CD4-positive, alpha-beta T cell treated with Interleukin-4 for 1 hour (primary cell): ENCODE measurements around the gene STAP2.

ENCODE experiments used
- DNase-seq, 2 donors: peaks; one replicate each; pipeline ENCODE4 v3.0.0-alpha.2; 2020 to 2022

Gene STAP2

GRCh38 chr19:4338441-4339355 lies at the start of gene STAP2:
STAP2 (minus strand) TSS chr19:4338827; CDS start chr19:4338753, 74 bp downstream.
- peak; percentile 29 to 33 for DNase-seq

DNA sequence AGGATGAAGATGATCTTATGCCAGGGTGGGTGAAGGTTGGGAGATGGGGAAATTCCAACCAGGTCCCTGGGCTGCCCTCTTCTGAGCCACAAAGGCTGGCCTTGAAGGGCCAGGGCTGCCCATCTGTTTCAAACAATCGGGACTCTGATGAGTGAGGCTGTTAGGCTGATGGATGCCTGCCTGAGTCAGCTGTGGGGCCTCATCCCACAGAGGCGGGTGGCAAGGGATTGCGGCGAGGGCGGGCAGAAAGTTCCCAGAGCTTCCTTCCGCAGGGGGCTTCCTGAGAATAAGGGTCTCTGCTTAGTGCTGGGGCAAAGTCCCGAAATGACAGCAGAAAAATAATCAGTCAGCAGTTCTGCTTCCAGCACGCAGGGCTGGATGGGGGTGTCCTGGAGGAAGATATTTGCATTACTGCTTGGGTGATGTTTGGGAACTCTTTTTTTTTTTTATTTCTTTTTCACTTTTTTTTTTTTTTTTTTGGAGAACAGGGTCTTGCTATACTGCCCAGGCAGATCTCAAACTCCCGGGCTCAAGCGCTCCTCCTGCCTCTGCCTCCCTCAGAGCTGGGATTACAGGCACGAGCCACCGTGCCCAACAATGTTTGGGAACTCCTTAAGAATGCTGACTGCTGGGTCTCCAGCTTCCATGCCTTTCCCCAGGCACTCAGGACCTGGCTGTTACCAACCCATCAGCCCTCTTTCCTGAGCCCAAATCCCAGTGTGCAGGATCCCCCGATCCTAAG lies 47.6 kb upstream of the STAP2 start:
- no peak for DNase-seq

DNA sequence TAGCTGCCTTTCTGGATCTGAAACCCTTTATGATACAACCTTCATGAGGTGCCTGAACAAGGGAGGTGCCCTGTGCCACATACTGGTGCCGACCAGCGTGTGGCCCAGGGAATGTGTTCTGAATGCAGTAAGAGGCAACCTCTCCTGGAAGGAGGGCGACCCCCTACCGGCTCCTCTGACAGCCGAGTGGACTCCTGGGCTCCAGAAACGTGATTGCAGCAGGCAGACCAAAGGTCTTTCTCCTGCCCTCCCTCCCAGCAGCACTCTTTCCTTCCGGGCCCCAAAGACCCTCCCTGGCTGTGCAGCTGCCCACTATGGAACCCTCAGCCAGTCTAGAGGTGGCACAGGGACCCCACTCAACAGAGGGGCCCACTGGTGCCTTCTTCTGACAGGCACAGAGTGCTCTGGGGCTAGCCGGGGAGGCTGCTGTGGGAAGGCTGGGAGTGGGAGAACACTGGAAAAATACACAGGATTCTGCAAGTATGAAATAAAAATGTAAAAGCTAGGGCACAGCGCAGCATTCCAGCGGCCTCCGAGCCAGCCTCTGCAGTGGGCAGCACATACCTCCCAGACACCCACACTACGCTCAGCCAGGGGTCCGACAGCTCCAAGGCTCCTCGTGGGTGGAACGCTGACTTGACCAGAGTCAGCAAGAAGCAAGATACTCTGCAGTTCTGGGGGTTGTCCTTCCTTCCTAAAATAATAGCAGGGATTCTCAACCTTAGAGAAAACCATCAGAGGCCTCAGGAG lies 46.8 kb upstream of the STAP2 start:
- DNase-seq, result no peak

- peak; percentile 52 to 62 for DNase-seq
Observed at GRCh38 chr19:4380254-4380727, 41.7 kb upstream of the STAP2 start.

DNA sequence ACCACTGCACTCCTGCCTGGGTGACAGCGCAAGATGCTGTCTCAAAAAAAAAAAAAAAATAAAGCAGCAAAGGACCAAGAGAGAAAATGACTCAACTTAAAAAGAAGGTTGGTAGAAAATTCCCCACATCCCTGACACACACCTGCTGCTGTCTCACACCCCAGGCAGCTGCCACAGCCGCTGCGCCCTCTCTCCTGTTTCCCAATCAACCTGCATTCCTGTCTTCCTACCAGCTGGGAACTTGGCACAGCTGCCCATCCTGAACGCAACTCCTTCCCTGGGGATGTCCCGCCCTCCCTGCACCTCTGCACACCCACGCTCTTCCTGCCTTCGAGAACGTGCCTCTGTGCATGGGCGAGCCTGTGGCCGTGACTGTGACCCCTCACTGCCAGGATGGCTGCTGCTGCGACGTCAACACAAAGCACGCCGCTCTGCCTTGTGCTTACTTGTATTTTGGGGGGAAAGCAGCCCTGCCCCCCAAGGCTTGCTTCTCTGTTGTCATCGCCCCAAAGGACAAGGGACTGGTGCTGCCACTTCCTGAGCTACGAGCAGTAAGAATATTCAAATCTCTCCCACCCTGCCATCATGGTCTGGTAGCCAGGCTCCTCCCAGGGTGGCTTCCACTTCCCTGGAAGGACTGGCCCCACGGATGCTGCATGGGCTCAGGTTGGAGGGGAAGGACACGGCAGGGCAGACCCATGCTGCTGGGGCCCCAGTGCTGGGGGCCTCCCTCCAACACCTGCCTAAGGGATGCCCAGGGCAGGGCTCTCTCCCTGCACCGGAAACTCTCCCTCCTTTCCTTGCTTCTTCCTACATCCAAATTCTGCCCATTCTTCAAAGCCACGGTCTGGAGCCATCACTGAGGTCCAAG lies 41.0 kb upstream of the STAP2 start:
- peak; percentile 22 to 48 for DNase-seq

DNA sequence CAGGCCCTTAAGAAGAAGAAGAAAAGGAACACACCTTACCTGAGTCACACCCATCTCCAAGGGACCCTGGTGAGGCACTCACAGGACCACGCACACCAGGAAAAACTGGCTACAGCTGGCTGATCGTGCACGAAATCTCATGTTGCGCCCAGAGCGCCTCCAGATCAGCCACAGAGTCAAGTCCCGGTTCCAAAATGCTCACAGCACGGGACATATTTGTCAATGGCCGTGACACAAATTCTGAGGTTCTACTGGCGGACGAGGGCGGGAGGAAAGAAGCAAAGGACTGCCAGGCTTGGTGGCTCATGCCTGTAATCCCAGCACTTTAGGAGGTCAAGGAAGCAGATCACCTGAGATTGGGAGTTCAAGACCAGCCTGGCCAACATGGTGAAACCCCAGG lies 40.3 kb upstream of the STAP2 start:
- DNase-seq, result no peak

DNA sequence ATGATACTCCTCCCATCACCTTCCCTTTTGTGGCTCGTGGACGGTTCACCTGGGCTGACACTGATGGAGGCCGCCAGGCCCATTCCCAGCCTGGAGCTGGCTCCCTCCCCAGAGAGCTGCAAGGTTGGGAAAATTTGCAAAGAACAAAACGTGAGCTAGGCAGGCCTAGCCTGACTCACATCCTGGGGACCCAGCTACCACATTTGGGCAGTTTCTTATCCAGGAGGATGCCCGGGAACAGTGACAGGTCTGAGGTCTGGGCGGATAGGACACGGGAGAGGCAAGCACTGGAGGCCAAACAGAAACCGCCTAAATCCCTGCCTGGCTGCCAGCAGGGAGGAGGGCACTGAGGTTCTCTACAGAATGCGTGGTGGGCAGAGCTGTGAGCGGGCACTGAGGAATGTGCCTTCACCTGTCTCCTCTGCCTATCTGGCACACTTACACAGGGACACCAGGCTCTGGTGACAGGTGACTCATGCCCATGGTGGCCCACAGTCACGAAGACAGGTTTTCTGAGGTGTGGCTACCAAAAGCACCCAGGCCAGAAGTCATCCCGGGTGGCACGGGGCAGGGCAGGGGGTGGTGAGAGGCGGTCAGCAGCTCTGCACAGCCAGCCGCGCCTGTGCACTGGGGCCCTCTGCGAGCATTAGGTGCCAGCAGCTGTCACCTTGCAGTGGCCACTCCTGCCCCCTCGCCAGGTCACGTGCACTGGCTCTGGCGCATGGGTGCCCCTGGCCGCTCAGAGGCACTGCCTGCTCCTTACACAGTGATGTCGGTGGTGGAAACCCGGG lies 38.6 kb upstream of the STAP2 start:
- DNase-seq, result no peak

- DNase-seq, result no peak
Observed at GRCh38 chr19:4376671-4376990, 38.0 kb upstream of the STAP2 start.

DNA sequence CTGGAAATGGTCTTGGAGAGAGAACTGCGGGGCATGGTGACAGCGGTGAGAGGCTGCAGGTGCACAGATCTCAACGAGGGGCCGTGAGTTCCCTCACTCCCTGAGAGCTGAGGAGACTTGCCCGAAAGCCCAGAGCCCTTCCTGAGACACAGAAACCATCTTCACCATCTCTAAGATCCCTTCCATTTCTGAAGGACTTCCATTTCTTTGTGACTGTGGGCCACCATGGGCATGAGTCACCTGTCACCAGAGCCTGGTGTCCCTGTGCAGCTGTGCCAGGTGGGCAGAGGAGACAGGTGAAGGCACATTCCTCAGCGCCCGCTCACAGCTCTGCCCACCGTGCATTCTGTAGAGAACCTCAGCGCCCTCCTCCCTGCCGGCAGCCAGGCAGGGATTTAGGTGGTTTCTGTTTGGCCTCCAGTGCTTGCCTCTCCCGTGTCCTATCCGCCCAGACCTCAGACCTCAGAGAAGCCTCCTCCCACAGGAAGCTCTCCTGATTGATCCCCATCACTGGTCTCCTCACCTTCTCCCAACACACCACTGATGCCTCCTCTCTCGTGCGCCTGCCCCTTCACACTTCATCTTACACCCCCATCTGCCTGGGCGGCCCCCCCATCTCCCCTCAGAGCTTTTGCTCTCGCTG lies 37.5 kb upstream of the STAP2 start:
- DNase-seq, result no peak

DNA sequence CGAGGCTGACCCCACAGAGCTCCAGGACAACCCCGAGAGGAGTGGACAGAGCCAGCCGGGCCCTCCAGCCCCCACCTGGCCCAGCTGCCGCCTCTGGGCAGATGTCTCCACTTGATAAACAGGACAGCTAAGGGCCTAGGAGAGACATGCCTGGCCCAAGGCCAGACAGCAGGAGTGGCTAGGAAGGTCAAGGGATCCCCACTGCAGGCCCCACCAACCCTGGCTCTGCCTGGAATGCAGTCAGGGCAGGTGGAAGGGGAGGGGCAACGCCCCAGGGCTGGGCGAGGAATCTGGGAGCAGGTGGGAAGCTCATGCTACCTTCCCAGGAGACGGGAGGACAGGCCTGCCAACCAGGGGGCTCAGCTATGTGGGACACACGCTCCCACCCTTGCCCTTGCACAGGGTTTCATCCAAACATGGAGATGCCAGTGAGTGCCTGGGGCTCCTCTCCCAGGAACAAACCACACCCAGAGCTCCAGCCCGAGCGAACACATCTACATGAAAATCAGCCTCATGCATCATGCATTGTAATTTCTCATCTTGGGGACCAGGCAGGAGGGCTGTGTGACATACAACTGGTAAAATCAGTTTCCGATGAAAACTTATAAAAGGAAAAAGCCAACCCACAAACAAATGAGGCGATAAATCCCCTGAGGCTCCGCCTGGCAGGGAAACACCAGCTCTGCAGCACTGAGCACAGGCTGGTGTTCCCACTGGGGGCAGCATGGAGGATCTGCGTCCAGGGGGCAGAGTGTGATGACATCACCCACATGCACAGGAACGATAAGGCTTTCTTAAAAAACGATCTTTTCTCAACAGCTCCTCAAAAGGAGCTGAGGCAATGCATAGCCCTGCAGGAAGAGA lies 36.8 kb upstream of the STAP2 start:
- peak in 1 of 2 donors; percentile 60 for DNase-seq

- peak in 1 of 2 donors; percentile 52 for DNase-seq
Observed at GRCh38 chr19:4374498-4375163, 36.0 kb upstream of the STAP2 start.

DNA sequence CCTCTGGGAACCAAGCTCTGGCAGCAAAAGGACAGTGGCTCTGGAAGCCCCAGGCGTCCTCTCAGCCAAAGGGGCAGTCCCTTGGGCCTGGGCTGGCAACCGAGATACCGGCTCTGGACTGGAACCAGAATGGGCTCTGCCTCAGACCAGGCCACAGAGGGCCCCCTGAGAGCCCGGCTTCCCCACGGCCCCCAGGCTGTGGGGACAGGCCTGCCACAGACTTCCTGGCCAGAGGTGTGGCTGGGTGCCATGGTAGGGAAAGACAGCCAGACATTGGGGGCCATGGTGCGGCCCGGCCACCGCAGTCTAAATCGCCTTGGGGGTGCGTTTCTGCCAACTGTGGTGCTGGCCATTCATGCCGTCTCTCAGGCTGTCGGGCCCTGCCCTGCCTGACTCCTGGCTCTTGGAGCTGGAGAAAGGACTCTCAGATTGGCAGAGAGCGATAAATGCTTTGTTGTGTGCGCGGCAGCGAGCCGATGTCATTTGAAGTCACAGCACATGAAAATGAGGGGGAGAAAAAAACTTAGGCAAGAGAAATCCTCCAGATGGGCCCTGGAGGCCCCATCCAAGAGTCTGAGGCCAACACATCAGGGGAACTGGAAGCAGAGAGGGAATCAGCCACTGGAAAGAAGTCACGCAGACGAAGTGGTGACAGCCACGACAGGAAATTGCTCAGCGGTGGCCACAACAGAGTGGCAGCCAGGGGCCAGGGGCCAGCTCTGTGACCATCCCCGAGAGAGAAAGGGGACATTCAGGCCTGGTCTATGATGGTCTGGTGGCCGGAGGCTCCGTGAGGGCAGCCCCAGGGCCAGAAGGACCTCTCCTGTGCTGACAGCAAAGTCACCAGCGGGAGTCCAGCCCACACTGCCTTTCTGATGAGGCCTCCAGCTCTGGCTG lies 35.2 kb upstream of the STAP2 start:
- DNase-seq, result no peak

GRCh38 chr19:4373013-4373367 lies 34.4 kb upstream of the STAP2 start:
- DNase-seq, result no peak

- DNase-seq, result no peak
Observed at GRCh38 chr19:4372165-4373012, 33.8 kb upstream of the STAP2 start.

DNA sequence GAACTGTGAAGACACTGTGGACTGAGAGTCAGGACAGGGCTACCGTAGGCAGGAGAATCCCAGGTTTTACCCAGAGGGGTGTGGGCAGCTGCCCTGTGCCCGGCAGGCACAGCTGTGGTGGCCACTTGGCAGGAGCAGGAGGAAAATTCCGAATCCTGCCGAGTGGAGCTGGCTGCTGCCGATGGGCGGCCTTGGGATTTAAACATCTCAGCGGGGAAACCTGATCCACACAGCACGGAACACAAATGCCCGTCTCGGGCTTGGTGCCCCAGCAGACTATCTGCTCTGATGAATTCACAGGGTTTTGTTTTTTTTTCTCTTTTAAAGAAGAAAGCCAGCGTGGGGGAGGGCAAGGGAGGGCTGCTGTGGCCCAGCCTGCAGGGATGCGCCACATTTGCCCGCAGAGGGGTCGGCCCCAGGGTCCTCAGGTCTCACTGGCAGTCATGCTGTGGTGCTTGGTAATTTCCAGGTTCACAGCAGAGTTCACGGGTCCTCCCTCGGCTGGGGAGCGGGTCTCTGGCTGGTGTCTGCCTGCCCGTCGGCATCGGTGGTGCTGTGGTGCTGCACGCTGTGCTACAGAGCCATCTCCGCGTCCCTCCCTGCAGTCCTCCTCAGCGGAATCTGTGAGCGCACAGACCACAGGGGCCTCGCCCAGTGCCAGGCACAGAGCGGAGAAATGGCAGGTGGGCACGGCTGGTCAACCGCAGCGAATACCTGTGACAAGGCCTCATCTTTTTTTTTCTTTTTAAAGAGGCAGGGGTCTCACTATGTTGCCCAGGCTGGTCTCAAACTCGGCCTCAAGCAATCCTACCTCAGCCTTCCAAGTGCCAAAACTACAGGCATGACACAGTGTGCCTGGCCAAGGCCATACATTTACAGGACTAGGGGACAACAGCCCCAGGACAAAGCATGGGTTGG lies 32.9 kb upstream of the STAP2 start:
- no peak for DNase-seq

DNA sequence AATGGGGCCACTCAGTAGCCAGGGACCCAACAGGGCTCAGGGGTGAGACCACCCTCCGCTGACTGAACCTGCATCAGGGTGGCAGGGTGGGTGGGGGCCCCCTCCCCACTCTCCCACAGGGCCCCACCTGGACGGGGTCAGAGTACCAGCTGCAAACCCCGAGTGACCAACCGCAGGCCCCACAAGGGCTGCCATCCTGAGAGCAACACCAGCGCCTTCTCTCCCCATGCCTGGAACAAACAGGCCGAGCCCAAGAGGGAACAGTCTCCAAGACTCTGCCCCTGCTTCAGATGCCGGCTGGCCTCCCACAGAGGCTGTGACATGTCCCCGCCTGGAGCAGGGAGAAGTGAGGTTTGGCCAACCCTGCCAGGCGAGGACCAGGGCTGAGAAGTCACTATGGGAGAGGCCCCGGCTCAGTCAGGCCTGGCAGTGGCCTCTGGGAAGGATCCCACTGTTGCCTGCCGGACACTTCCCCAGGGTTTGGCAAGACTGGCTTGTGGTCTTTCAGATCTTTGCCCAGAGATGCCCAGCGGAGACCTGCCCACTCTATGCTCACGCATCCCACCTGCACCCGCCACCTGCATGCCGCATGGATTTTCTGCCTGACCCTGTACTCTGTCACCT lies 31.9 kb upstream of the STAP2 start:
- DNase-seq, result no peak
